Natural killer cell treated with Interleukin-12 subunit alpha and Interleukin-12 subunit beta and Interleukin-15 and Interleukin-18, amount 100 ng/mL, for 72 hours (primary cell): ENCODE data around the gene GRID2. TPM values are rescaled to one million over a fixed set of nuclear protein-coding genes. Genes with fewer than 3 reads are reported as not detected.

Experiments
- ATAC-seq, 2 donors: fragments of 150-1000 bp; cut with Tn5 transposase in 1 of 2; sonication (Bioruptor Pico), chemical (Tn5 transposase) in 1 of 2; 2 replicates each; pipeline ENCODE4 v1.10.0; 2021
- DNase-seq: peaks from one replicate; pipeline ENCODE4 v3.0.0; 2022; ENCODE audit warnings: low spot score
- H3K27ac Mint-ChIP-seq, 2 donors: 1 replicate in 1 of 2; 2 replicates in 1 of 2; pipeline ENCODE4 v1.8.0; 2022; ENCODE audit warnings: mixed read lengths in 2 of 2, mild to moderate bottlenecking in 1 of 2, moderate library complexity in 1 of 2
- H3K27me3 Mint-ChIP-seq, 2 donors: 1 replicate in 1 of 2; 2 replicates in 1 of 2; pipeline ENCODE4 v1.8.0; 2022; ENCODE audit warnings: mixed read lengths in 2 of 2
- H3K36me3 Mint-ChIP-seq: one replicate; pipeline ENCODE4 v1.8.0; 2022; ENCODE audit warnings: mixed read lengths
- H3K4me1 Mint-ChIP-seq, 2 donors: 1 replicate in 1 of 2; 2 replicates in 1 of 2; pipeline ENCODE4 v1.8.0; 2022; ENCODE audit warnings: low read depth in 2 of 2, mixed read lengths in 2 of 2, mild to moderate bottlenecking in 1 of 2
- H3K4me3 Mint-ChIP-seq: one replicate; pipeline ENCODE4 v1.8.0; 2022; ENCODE audit warnings: mixed read lengths
- H3K9me3 Mint-ChIP-seq: 2 replicates; pipeline ENCODE4 v1.8.0; 2022; ENCODE audit warnings: mixed read lengths
- total RNA-seq, 2 donors: library from RNA; stranded (reverse); gene quantifications; one replicate each; pipeline ENCODE4 v1.2.3, GENCODE V29; 2022

The GRID2 gene
- total RNA-seq, 2 donors from 2014 or later, result not detected

DNA sequence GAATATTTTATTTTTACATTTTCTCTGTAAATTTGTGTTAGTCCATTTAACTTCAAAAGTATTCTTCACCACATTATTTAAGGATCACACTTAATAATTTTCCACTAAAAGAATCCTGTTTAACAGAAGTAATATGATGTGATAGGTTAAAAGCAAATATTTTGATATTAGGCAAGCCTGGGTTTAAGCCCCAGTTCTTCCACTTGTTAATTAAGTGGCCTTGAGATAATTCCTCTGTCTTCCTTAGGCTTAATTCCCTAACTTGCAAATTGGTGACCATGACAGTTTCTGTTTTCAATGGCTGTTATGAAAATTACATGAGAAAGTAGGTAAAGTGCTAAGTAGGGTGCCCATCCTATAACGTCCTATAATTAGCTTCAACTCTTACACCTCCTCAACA is 1394.9 kb downstream of the GRID2 start:
- Mint-ChIP-seq H3K27ac (no peak overlapping the region), H3K4me3 (no peak overlapping the region), H3K36me3 (no peaks in the 10 kb centered on the region), H3K9me3 (peaks cover 9% of the 10 kb centered on the region), H3K27me3 (no peaks in the 10 kb centered on the region), H3K4me1 (no peaks in the 10 kb centered on the region)
- no peak for ATAC-seq
- no peak for DNase-seq

GRCh38 chr4:93700571-93700970 is 1396.8 kb downstream of the GRID2 start:
- DNase-seq, result no peak
- Mint-ChIP-seq H3K4me1 (no peaks in the 10 kb centered on the region), H3K36me3 (peaks cover 4% of the 10 kb centered on the region), H3K27me3 (no peaks in the 10 kb centered on the region), H3K27ac (no peak overlapping the region), H3K4me3 (no peak overlapping the region), H3K9me3 (peaks cover 6% of the 10 kb centered on the region)
- no peak for ATAC-seq

- H3K9me3 Mint-ChIP-seq, result peaks cover 10% of the 10 kb centered on the region
- H3K36me3 Mint-ChIP-seq, result no peaks in the 10 kb centered on the region
- no peak overlapping the region for H3K27ac Mint-ChIP-seq
- no peaks in the 10 kb centered on the region for H3K27me3 Mint-ChIP-seq
- no peak for ATAC-seq
- H3K4me3 Mint-ChIP-seq, result no peak overlapping the region
- H3K4me1 Mint-ChIP-seq, result no peaks in the 10 kb centered on the region
- DNase-seq, result no peak
Observed at GRCh38 chr4:93710101-93710846, 1406.5 kb downstream of the GRID2 start.

GRCh38 chr4:93710847-93711430 is 1407.2 kb downstream of the GRID2 start:
- no peaks in the 10 kb centered on the region for H3K36me3 Mint-ChIP-seq
- no peak for ATAC-seq

DNA sequence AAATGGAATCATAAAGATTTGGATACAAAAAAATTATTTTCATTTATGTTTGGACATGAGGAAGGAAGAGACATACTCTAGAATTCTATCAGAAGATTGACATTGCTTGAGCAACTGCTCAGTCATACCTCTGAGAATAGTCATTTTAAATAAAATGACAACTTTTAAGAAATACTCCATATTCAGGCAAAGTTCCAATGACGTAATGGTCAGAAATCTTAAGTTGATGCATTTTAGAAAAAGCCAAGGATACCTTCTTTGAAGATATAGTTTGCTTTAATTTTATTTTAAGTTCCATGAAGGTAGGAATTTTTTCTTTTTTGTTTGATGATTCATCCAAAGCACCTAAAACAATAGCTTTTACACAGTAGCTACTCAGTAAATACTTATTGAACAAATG is 1414.5 kb downstream of the GRID2 start:
- Mint-ChIP-seq H3K27me3 (no peaks in the 10 kb centered on the region), H3K9me3 (peaks cover 19% of the 10 kb centered on the region), H3K27ac (no peak overlapping the region), H3K4me1 (no peaks in the 10 kb centered on the region), H3K36me3 (no peaks in the 10 kb centered on the region), H3K4me3 (no peak overlapping the region)
- no peak for ATAC-seq
- DNase-seq, result no peak

More at GRCh38 chr4:93710847-93711430, 1407.2 kb downstream of the GRID2 start:
- Mint-ChIP-seq H3K4me1 (no peaks in the 10 kb centered on the region), H3K27ac (no peak overlapping the region), H3K4me3 (no peak overlapping the region), H3K9me3 (peaks cover 13% of the 10 kb centered on the region), H3K27me3 (no peaks in the 10 kb centered on the region)
- DNase-seq, result no peak

GRCh38 chr4:93719552-93719951 is 1415.8 kb downstream of the GRID2 start:
- Mint-ChIP-seq H3K36me3 (no peaks in the 10 kb centered on the region), H3K4me1 (no peaks in the 10 kb centered on the region), H3K27ac (no peak overlapping the region), H3K27me3 (no peaks in the 10 kb centered on the region), H3K4me3 (no peak overlapping the region), H3K9me3 (peaks cover 17% of the 10 kb centered on the region)
- DNase-seq, result no peak
- ATAC-seq, result no peak

DNA sequence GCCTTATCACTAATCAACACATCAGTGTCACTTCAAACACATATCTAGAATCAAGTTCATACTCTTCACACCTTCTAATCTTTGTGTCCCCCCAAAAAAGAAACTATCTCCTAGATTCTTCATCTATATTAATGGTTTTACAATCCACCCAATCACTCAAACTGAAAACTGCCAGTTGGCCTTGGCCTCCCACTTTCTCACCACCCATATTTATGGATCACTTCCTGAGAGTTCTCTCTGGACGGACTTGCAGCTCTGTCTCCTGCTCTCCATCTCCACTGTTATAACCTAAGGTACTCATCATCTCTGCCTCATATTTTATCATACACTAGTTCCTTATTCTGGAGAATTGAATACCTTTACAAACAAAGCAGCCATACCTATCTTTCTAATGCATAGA is 1418.7 kb downstream of the GRID2 start:
- Mint-ChIP-seq H3K4me1 (no peaks in the 10 kb centered on the region), H3K9me3 (peaks cover 13% of the 10 kb centered on the region), H3K36me3 (no peaks in the 10 kb centered on the region), H3K27ac (no peak overlapping the region), H3K4me3 (no peak overlapping the region), H3K27me3 (no peaks in the 10 kb centered on the region)
- DNase-seq (no peak), ATAC-seq (no peak)

DNA sequence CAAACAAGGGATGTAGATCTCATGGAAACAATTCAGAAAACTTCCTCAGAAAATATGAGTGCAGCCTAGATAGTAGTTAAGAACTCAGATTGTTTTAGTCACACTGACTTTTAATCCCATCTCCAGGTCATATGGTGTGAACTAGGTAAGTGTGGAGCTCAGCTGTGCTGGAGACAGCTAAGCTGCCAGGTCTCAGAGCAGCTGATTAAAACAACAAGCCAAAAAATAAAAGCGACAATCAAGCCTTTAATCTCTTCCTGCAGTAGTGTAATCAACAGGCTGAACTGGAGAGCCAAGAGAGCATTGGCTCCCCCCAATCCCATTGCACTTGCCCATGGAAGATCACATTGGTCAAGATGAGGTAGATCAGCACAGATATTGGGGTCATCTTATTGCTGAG is 1426.5 kb downstream of the GRID2 start:
- ATAC-seq (no peak), DNase-seq (no peak)
- Mint-ChIP-seq H3K9me3 (peaks cover 16% of the 10 kb centered on the region), H3K36me3 (no peaks in the 10 kb centered on the region), H3K27me3 (no peaks in the 10 kb centered on the region), H3K27ac (no peak overlapping the region), H3K4me1 (no peaks in the 10 kb centered on the region), H3K4me3 (no peak overlapping the region)

DNA sequence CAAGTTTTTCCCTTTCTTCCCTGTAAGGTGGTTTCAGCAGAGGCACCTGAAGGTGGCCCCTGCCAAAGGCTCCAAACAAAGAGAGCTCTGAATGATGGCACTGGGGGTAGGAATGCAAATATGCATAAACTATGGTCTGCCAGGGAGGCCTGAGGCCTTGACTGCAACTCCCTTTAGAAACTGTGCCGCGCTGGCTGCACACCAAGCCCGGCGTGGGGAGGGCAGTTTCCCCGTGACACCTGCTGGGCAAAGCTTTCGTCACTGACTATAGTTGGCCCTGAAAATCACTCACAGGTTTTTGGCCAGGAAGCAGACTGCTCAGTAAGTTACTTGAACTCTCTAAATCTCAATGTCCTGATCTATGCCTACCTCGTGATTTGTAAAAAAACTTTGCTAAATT is 1427.0 kb downstream of the GRID2 start:
- ATAC-seq (no peak), DNase-seq (no peak)
- Mint-ChIP-seq H3K36me3 (no peaks in the 10 kb centered on the region), H3K27me3 (no peaks in the 10 kb centered on the region), H3K27ac (no peak overlapping the region), H3K9me3 (peaks cover 16% of the 10 kb centered on the region), H3K4me1 (no peaks in the 10 kb centered on the region), H3K4me3 (no peak overlapping the region)

- DNase-seq (no peak), ATAC-seq (no peak)
- Mint-ChIP-seq H3K4me1 (no peaks in the 10 kb centered on the region), H3K27ac (no peak overlapping the region), H3K4me3 (no peak overlapping the region), H3K27me3 (no peaks in the 10 kb centered on the region), H3K36me3 (no peaks in the 10 kb centered on the region), H3K9me3 (peaks cover 16% of the 10 kb centered on the region)
Observed at GRCh38 chr4:93731456-93731855, 1427.7 kb downstream of the GRID2 start.

DNA sequence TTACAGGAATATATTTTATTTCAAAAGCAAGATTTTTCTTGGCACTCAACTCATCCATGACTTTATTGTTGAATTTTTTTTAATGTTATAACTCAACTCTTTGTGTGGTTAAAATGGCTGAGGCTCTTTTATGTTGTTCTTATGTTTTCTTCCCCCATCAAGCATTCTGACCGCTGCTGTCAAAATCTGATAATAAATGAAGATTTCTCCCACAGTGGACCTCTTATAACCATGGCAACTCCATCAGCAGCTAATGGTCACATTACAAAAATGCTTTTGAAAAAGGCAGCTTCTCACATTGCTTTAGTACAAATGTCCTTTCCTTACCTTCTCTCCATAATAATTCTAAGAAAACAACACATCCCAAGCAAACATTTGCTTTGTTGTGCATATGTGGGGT is 1428.7 kb downstream of the GRID2 start:
- Mint-ChIP-seq H3K36me3 (no peaks in the 10 kb centered on the region), H3K4me1 (no peaks in the 10 kb centered on the region), H3K27ac (no peak overlapping the region), H3K9me3 (peaks cover 15% of the 10 kb centered on the region), H3K4me3 (no peak overlapping the region), H3K27me3 (no peaks in the 10 kb centered on the region)
- no peak for ATAC-seq
- DNase-seq, result no peak

- no peak for ATAC-seq
- Mint-ChIP-seq H3K27me3 (no peaks in the 10 kb centered on the region), H3K27ac (no peak overlapping the region), H3K4me1 (no peaks in the 10 kb centered on the region), H3K36me3 (no peaks in the 10 kb centered on the region), H3K9me3 (peaks cover 9% of the 10 kb centered on the region), H3K4me3 (no peak overlapping the region)
- no peak for DNase-seq
Observed at GRCh38 chr4:93740890-93741289, 1437.1 kb downstream of the GRID2 start.

- H3K27me3 Mint-ChIP-seq, result no peaks in the 10 kb centered on the region
- no peaks in the 10 kb centered on the region for H3K4me1 Mint-ChIP-seq
- DNase-seq, result no peak
- no peak for ATAC-seq
- no peak overlapping the region for H3K27ac Mint-ChIP-seq
- peaks cover 9% of the 10 kb centered on the region for H3K9me3 Mint-ChIP-seq
- H3K36me3 Mint-ChIP-seq, result no peaks in the 10 kb centered on the region
- H3K4me3 Mint-ChIP-seq, result no peak overlapping the region
Observed at GRCh38 chr4:93743022-93743421, 1439.3 kb downstream of the GRID2 start.

GRCh38 chr4:93743635-93744034 is 1439.9 kb downstream of the GRID2 start:
- H3K9me3 Mint-ChIP-seq, result peaks cover 6% of the 10 kb centered on the region
- no peaks in the 10 kb centered on the region for H3K4me1 Mint-ChIP-seq
- ATAC-seq, result no peak
- no peaks in the 10 kb centered on the region for H3K27me3 Mint-ChIP-seq
- H3K36me3 Mint-ChIP-seq, result no peaks in the 10 kb centered on the region
- DNase-seq, result no peak
- no peak overlapping the region for H3K27ac Mint-ChIP-seq
- no peak overlapping the region for H3K4me3 Mint-ChIP-seq

DNA sequence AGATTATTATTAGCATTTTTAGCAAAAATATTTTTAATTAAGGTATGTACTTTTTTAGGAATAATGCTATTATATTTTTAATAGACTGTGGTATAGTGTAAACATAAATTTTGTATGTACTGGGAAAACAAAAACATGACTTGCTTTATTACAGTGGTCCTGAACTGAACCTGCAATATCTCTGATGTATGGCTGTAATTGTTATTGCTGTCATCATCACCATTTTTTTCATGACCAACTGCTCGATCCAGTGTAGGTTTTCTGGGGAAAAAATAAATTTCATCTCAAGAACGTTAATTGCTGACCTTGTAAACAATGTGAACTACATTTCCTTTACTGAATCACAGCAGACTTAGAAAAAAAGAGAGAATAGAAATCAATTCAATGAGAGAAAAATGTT is 1441.2 kb downstream of the GRID2 start:
- peaks cover 10% of the 10 kb centered on the region for H3K9me3 Mint-ChIP-seq
- ATAC-seq (no peak), DNase-seq (no peak)
- no peaks in the 10 kb centered on the region for H3K27me3 Mint-ChIP-seq
- no peak overlapping the region for H3K27ac Mint-ChIP-seq
- H3K4me1 Mint-ChIP-seq, result no peaks in the 10 kb centered on the region
- H3K36me3 Mint-ChIP-seq, result no peaks in the 10 kb centered on the region
- H3K4me3 Mint-ChIP-seq, result no peak overlapping the region
